Muscle layer of duodenum (tissue), 2 donors: ENCODE results near the gene OR2J2.
"Not testable (repeated sequence)": the region's sequence is repeated elsewhere in the genome, so short reads cannot be mapped to it uniquely, and the experiment has no call there.

Source experiments
- H3K27ac ChIP-seq: one replicate; pipeline ENCODE4 v1.7.0; 2013; ENCODE audit warnings: mild to moderate bottlenecking, low read length
- H3K27me3 ChIP-seq: one replicate; pipeline ENCODE4 v1.7.0; 2013; ENCODE audit warnings: low read depth, mild to moderate bottlenecking, control low read depth, low read length
- H3K36me3 ChIP-seq, 2 donors: one replicate each; pipeline ENCODE4 v1.7.0; 2013; ENCODE audit warnings: low read length in 2 of 2, control low read depth in 1 of 2, mild to moderate bottlenecking in 1 of 2; ENCODE audit not compliant: insufficient read depth in 2 of 2, control insufficient read depth in 1 of 2
- H3K4me1 ChIP-seq, 2 donors: one replicate each; pipeline ENCODE4 v1.7.0; 2013; ENCODE audit warnings: low read length in 2 of 2, mild to moderate bottlenecking in 2 of 2, control low read depth in 1 of 2, moderate library complexity in 1 of 2; ENCODE audit not compliant: insufficient read depth in 2 of 2, control insufficient read depth in 1 of 2
- H3K4me3 ChIP-seq, 2 donors: one replicate each; pipeline ENCODE4 v1.7.0; 2013; ENCODE audit warnings: low read length in 2 of 2, low read depth in 1 of 2, mild to moderate bottlenecking in 1 of 2
- H3K9me3 ChIP-seq, 2 donors: one replicate each; pipeline ENCODE4 v1.7.0; 2013; ENCODE audit warnings: low read length in 2 of 2, control low read depth in 1 of 2, mild to moderate bottlenecking in 1 of 2; ENCODE audit not compliant: control insufficient read depth in 1 of 2
- donor health status: healthy.

The OR2J2 gene

DNA sequence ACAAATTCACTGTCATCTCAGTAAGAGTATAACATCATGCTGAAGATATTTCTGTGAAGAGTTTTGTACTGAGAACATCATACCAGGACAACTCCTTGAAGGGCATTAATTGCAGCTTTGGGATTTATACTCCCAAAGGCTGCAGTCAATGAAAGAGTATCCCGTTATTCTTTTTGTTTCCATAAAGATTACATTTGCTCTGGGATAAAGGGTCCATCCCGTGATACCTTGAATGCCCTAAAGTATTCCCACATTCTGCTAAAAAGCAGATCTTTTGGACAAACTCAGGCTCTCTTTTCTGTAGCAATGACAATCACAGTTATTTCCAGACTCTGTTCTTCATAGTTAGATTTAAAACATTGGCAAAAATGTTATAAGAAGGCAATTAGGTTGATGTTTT lies at the start of gene OR2J2:
Gene OR2J2, plus strand, starts transcription at position 301 of the 400 bp plus-strand sequence. CDS start 2,729 bp downstream, outside the sequence.
- H3K4me3 ChIP-seq, H3K36me3 ChIP-seq, H3K9me3 ChIP-seq, H3K27me3 ChIP-seq, H3K4me1 ChIP-seq, H3K27ac ChIP-seq: not testable (repeated sequence)

DNA sequence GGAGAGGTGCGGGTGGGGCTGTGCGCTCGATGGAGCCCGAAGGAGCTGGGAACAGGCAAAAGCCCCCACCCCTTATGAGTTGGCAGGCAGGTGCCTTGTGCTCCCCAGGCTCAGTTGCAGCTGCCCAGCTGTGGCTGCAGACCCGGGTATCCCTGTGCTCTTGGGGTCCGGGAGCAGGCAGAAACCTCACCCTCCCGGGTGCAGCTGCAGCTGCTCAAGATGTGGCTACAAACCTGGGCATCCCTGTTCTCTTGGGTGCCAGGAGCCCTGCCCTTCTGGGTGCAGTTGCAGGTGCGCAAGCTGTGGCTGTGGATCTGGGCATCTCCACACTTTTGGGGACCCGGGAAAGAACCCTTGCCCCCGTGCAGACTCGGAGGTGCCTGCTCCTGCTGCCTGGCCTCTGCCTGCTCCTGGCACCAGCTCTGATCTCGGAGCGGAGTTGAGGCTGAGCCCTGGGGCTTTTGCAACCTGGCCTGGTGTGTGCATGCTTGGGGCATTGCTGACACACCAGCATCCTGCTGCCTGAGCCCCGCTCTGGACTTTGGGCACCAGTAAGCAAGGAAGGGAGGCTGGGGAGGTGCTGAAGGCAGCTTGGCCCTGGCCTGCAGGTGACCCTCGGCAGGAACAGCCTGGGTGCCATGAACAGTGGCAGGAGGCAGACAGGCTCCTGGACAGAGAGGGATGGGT lies 41.2 kb upstream of the OR2J2 start:
- Histone ChIP-seq H3K36me3 (no peaks in the 10 kb centered on the region), H3K4me1 (no peaks in the 10 kb centered on the region), H3K27me3 (no peaks in the 10 kb centered on the region), H3K4me3 (no peak overlapping the region), H3K9me3 (no peaks in the 10 kb centered on the region), H3K27ac (no peak overlapping the region)

DNA sequence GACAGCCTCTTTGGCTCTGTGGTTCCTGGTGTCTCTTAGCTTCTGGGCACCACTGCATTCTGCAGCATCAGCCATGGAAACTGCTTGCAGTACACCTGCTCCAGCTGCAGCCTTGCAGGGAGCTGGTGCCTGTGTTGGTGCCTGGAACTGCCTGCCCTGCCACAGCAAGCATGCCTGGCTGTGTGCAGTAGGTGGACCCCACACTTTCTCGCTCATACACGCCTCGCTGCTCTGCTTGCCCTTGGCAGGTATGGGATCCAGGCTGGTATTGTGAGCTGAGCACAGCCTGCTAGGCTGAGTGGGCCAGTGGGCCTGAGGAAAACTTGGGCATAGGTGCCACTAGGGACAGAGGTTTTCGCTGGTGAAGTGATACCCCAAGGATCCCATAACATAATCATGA lies 40.1 kb upstream of the OR2J2 start:
- H3K4me1 ChIP-seq, result no peaks in the 10 kb centered on the region
- H3K36me3 ChIP-seq, result no peaks in the 10 kb centered on the region

DNA sequence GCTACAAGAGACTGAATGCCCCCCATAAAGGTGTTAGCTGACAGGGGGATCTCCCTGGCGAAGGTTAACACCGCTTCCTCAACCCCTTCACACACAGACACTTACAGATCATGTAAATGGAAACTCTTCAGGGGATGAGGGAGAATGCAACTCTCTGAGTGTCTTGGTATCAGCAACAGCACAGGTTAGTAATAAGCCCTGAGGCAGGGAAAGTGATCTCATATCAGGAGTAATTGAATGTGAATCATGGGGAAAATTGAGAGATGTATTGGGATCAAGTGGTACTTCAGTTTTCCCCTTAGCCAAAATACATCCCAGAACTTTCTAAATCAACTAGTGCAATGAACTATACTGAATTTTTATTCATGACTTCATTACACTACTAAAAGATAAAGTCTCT lies 39.0 kb upstream of the OR2J2 start:
- Histone ChIP-seq H3K4me1 (no peaks in the 10 kb centered on the region), H3K4me3 (no peak overlapping the region), H3K27me3 (no peaks in the 10 kb centered on the region), H3K27ac (no peak overlapping the region), H3K36me3 (no peaks in the 10 kb centered on the region), H3K9me3 (no peaks in the 10 kb centered on the region)

More for the DNA sequence above, 40.1 kb upstream of the OR2J2 start:
- no peak overlapping the region for H3K4me3 ChIP-seq
- no peaks in the 10 kb centered on the region for H3K9me3 ChIP-seq
- no peak overlapping the region for H3K27ac ChIP-seq
- no peaks in the 10 kb centered on the region for H3K27me3 ChIP-seq

DNA sequence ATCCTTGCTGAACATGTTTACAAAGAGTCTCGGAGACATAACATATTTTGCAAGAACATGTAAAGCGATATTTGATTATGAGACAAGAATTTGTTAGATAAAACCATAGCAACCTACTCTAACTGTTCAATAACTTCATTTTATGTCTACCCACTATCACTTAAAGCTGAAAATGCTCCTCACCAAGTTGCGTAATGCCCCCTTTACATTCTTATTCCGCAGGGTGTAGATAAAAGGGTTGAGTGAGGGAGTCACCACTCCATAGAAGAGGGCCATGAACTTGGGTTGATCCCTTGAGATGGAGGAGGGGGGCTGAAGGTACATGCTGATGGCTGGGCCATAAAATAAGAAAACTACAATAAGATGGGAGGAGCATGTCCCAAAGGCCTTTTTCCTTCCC lies 33.0 kb upstream of the OR2J2 start:
- H3K4me3 ChIP-seq, result no peak overlapping the region
- H3K27me3 ChIP-seq, result no peaks in the 10 kb centered on the region
- H3K4me1 ChIP-seq, result no peaks in the 10 kb centered on the region
- H3K9me3 ChIP-seq, result no peaks in the 10 kb centered on the region
- no peaks in the 10 kb centered on the region for H3K36me3 ChIP-seq
- H3K27ac ChIP-seq, result no peak overlapping the region

DNA sequence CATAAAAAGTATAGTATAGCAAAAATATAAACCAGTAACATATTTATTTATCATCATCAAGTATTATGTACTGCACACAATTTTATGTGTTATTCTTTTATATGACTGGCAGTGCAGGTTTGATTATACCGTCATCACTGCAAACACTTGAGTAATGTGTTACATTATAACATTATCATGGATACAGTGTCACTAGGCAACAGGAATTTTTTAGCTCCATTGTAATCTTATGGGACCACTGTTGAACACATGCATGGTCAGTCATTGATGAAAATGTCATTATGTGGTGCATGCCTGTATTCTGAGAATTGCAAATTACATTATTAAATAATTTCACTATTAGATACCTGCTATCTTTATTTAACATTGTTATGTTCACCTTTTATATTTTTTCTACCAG lies 29.1 kb upstream of the OR2J2 start:
- H3K4me1 ChIP-seq, result no peaks in the 10 kb centered on the region

DNA sequence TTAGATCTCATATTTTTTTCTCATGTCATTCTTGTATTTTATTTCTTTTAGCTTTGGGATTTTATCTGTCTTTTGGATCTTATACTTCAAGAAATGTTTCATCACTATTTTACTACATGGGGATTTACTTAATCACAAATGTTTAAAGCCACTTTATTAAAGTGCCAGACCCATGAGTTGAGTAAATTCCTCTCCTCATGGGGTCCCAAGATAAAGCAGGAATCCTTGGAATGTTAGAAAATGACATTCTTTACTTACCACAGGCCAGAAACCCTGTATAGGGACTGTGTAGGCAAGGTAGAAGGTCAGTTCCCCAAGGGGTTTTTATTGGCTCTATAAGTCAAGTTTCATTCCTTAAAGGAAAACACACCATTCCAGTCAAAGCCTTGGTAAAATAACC lies 28.4 kb upstream of the OR2J2 start:
- no peaks in the 10 kb centered on the region for H3K36me3 ChIP-seq

More for the DNA sequence above, 29.1 kb upstream of the OR2J2 start:
- Histone ChIP-seq H3K9me3 (no peaks in the 10 kb centered on the region), H3K27me3 (no peaks in the 10 kb centered on the region), H3K4me3 (no peak overlapping the region), H3K36me3 (no peaks in the 10 kb centered on the region), H3K27ac (no peak overlapping the region)

DNA sequence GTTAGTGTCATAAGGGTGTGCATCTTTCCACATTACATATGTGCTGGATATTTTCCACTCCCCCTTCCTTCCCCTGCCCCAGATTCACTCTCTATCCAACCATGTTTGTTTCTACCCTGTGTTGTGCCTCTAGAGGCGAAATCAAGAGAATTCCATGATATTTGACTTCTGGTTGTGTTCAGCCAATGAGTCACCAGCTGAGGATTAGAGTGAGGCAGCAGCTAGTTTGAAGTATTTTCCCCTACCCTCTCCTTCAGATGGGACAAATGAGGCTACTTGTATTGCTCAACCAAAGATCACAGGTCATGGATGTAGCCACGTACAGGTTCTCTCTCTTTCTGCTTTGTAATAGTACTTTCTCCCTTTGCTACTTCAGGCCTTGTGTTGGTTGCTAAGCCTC lies 24.5 kb upstream of the OR2J2 start:
- Histone ChIP-seq H3K4me3 (no peak overlapping the region), H3K36me3 (no peaks in the 10 kb centered on the region), H3K4me1 (no peaks in the 10 kb centered on the region), H3K9me3 (no peaks in the 10 kb centered on the region), H3K27me3 (no peaks in the 10 kb centered on the region), H3K27ac (no peak overlapping the region)

More for the DNA sequence above, 28.4 kb upstream of the OR2J2 start:
- Histone ChIP-seq H3K27me3 (no peaks in the 10 kb centered on the region), H3K4me3 (no peak overlapping the region), H3K4me1 (no peaks in the 10 kb centered on the region), H3K27ac (no peak overlapping the region), H3K9me3 (no peaks in the 10 kb centered on the region)

DNA sequence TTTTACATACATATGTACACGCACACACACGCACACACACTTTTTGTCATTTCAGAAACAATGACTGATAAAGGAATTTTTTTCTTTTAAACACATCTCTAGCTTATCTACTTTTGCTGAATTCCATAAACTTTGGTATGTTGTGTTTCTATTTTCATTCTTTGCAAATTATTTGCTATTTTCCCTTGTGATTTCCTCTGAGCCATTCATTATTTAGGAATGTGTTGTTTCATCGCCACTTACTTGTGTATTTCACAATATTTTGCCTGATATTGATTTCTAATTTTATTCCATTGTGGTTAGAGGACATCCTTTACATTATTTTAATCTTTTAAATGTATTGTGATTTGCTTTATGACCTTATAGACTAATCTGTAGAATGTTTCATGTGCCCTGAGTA lies 23.6 kb upstream of the OR2J2 start:
- Histone ChIP-seq H3K36me3 (no peaks in the 10 kb centered on the region), H3K9me3 (no peaks in the 10 kb centered on the region), H3K27ac (no peak overlapping the region), H3K4me1 (no peaks in the 10 kb centered on the region), H3K4me3 (no peak overlapping the region), H3K27me3 (no peaks in the 10 kb centered on the region)

DNA sequence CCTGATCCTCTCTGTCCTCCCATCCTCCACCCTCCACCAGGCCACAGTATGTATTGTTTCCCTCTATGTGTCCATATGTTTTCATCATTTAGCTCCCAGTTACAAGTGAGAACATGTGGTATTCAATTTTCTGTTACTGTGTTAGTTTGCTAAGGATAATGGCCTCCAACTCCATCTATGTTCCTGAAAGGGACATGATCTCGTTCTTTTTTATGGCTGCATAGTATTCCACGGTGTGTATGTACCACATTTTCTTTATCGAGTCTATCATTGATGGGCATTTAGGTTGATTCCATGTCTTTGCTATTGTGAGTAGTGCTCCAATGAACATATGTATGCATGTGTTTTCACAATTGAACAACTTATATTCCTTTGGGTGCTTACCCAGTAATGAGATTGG lies 21.3 kb upstream of the OR2J2 start:
- not testable (repeated sequence) for H3K36me3 ChIP-seq, H3K4me1 ChIP-seq, H3K4me3 ChIP-seq, H3K27me3 ChIP-seq, H3K27ac ChIP-seq, H3K9me3 ChIP-seq

DNA sequence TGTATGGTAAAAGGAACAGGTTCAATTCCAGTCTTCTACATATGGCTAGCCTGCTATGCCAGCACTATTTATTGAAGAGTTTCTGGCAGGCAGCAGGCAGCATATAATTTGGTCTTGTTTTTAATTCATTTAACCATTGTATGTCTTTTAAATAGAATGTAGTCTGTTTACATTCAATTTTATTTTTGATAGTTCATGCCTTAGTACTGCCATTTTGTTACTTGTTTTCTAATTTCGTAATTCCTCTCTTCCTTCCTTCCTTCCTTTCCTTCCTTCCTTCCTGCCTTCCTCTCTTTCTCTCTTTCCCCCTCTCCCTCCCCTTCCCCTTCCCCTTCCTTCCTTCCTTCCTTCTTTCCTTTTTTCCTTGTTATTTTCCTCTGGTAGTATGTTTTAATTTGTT lies 17.6 kb upstream of the OR2J2 start:
- H3K36me3 ChIP-seq, result no peaks in the 10 kb centered on the region
- H3K4me3 ChIP-seq, result no peak overlapping the region
- no peaks in the 10 kb centered on the region for H3K4me1 ChIP-seq
- H3K27me3 ChIP-seq, result no peaks in the 10 kb centered on the region
- no peak overlapping the region for H3K27ac ChIP-seq
- H3K9me3 ChIP-seq, result no peaks in the 10 kb centered on the region

DNA sequence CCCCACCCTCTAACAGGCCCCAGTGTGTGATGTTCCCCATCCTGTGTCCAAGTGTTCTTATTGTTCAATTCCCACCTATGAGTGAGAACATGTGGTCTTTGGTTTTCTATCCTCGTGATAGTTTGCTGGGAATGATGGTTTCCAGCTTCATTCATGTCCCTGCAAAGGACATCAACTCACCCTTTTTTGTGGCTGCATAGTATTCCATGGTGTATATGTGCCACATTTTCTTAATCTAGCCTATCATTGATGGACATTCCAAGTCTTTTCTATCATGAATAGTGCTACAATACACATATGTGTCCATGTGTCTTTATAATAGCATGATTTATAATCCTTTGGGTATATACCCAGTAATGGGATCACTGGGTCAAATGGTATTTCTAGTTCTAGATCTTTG lies 15.5 kb upstream of the OR2J2 start:
- not testable (repeated sequence) for H3K27me3 ChIP-seq, H3K27ac ChIP-seq, H3K4me3 ChIP-seq, H3K9me3 ChIP-seq, H3K36me3 ChIP-seq, H3K4me1 ChIP-seq
